Prostate gland (tissue), 2 donors: Measurements from ENCODE around the gene NCOA7.

Experiments used
- POLR2A ChIP-seq: fragments of 450-650 bp; IDR thresholded peaks from one replicate; pipeline ENCODE4 v1.6.1; 2016; ENCODE audit warnings: antibody characterized with exemption, mild to moderate bottlenecking
- TF ChIP-seq, protein P1 (sequence below), 4 experiments: fragments of 200-600 bp in 2 of 4; fragments of 450-650 bp in 2 of 4; sonication (generic) in 2 of 4; IDR thresholded peaks; 1 replicate in 3 of 4; 2 replicates in 1 of 4; pipeline ENCODE4 v1.5.1; 2016 to 2019; ENCODE audit warnings: antibody characterized with exemption in 4 of 4, mild to moderate bottlenecking in 2 of 4, moderate library complexity in 2 of 4

- no peak for TF ChIP-seq POLR2A
- TF ChIP-seq, protein P1, sequence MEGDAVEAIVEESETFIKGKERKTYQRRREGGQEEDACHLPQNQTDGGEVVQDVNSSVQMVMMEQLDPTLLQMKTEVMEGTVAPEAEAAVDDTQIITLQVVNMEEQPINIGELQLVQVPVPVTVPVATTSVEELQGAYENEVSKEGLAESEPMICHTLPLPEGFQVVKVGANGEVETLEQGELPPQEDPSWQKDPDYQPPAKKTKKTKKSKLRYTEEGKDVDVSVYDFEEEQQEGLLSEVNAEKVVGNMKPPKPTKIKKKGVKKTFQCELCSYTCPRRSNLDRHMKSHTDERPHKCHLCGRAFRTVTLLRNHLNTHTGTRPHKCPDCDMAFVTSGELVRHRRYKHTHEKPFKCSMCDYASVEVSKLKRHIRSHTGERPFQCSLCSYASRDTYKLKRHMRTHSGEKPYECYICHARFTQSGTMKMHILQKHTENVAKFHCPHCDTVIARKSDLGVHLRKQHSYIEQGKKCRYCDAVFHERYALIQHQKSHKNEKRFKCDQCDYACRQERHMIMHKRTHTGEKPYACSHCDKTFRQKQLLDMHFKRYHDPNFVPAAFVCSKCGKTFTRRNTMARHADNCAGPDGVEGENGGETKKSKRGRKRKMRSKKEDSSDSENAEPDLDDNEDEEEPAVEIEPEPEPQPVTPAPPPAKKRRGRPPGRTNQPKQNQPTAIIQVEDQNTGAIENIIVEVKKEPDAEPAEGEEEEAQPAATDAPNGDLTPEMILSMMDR (IDR thresholded peaks at IDR 0.05): no peak
These were observed 43.6 kb downstream of the NCOA7 start for GRCh38 chr6:125834348-125834747.
